K562 (cell line): ENCODE results near the gene MICOS13. TPM values are rescaled to one million over a fixed set of nuclear protein-coding genes. Genes with fewer than 3 reads are reported as not detected.

ENCODE experiments used
- BCLAF1 ChIP-seq, 2 experiments: fragments of 450-650 bp in 1 of 2; IDR thresholded peaks; 2 replicates each; pipeline ENCODE4 v1.6.1; 2011 to 2017; ENCODE audit warnings: low read depth in 2 of 2, antibody characterized with exemption in 1 of 2, borderline replicate concordance in 1 of 2, low read length in 1 of 2, mild to moderate bottlenecking in 1 of 2, mixed read lengths in 1 of 2; ENCODE audit not compliant: control insufficient read depth in 1 of 2
- CC2D1A ChIP-seq: fragments of 450-650 bp; IDR thresholded peaks from 2 replicates; pipeline ENCODE4 v1.6.1; 2017; ENCODE audit warnings: mild to moderate bottlenecking
- E2F5 ChIP-seq: sonication (generic); formaldehyde crosslinking; IDR thresholded peaks from 2 replicates; pipeline ENCODE4 v1.8.0; 2022; ENCODE audit warnings: mild to moderate bottlenecking, missing genetic modification reagents
- FOXO4 ChIP-seq: fragments of 450-650 bp; formaldehyde crosslinking; IDR thresholded peaks from 2 replicates; pipeline ENCODE4 v1.4.0; 2020; ENCODE audit warnings: mild to moderate bottlenecking, moderate library complexity
- GTF2F1 ChIP-seq: IDR thresholded peaks from 2 replicates; pipeline ENCODE4 v1.6.1; 2011; ENCODE audit warnings: low read depth, low read length, improper control_type of control experiment
- GTF3C2 ChIP-seq: IDR thresholded peaks from 3 replicates; pipeline ENCODE4 v1.6.1; 2011; ENCODE audit warnings: borderline replicate concordance, mild to moderate bottlenecking, moderate library complexity; ENCODE audit not compliant: insufficient read length; ENCODE audit errors: extremely low read depth
- JUNB ChIP-seq: fragments of 450-650 bp; formaldehyde crosslinking; conservative IDR thresholded peaks from 2 replicates; pipeline ENCODE4 v1.4.0; 2020; ENCODE audit warnings: mild to moderate bottlenecking
- MED1 ChIP-seq: sonication (generic); formaldehyde crosslinking; IDR thresholded peaks from 2 replicates; pipeline ENCODE4 v1.8.1; 2023; ENCODE audit warnings: missing genetic modification reagents, borderline replicate concordance
- RERE ChIP-seq: sonication (generic); formaldehyde crosslinking; IDR thresholded peaks from 2 replicates; pipeline ENCODE4 v1.8.0; 2023; ENCODE audit warnings: missing genetic modification reagents, mild to moderate bottlenecking, borderline replicate concordance
- WHSC1 ChIP-seq: IDR thresholded peaks from one replicate; pipeline ENCODE4 v1.6.1; 2012; ENCODE audit warnings: low read length, control low read depth, inconsistent platforms
- ZNF347 ChIP-seq: fragments of 450-650 bp; formaldehyde crosslinking; IDR thresholded peaks from 2 replicates; pipeline ENCODE4 v1.4.0; 2020; ENCODE audit warnings: low read depth, mild to moderate bottlenecking, moderate library complexity
- polyA plus RNA-seq, 8 experiments: library from polyadenylated mRNA; depleted of rRNA in 4 of 8; stranded (reverse) in 5 of 8; unstranded in 3 of 8; fragments of >200 nt; fragmentation: Nextera tagmentation in 2 of 8; fragmentation: Illumina TruSeq in 1 of 8; extraction: Ambion mirVana in 2 of 8; extraction: Trizol in 1 of 8; gene quantifications; 2 replicates each; pipeline versions ENCODE4 v1.2.1 to v1.2.3, GENCODE V29; 2011 to 2014; ENCODE audit warnings: inconsistent platforms in 1 of 8, missing spikeins in 1 of 8
- total RNA-seq, 7 experiments: library from RNA; depleted of rRNA in 6 of 7; stranded (reverse); fragments of >200 nt in 6 of 7; fragmentation: Illumina TruSeq in 2 of 7; extraction: Trizol in 2 of 7; gene quantifications; 2 replicates each; pipeline versions ENCODE4 v1.2.1 to v1.2.3, GENCODE V29; 2011 to 2021; ENCODE audit warnings: low replicate concordance in 1 of 7

MICOS13 gene
- total and polyA plus RNA-seq, 9 of the 15 experiments (the other 6 are each of a cell fraction or from before 2014, with no cell fraction given) = 15.5 to 220 (median 49.4) TPM

- TF ChIP-seq CC2D1A (no peak), WHSC1 (no peak), MED1 (no peak), JUNB (no peak; the same call in 1 of the 2 replicates), E2F5 (CRISPR knock-in tag) (peak; percentile 23; the same call in 1 of the 2 replicates), GTF2F1 (no peak), FOXO4 (CRISPR knock-in tag) (0 out of 2 replicates have a peak, but pooled peaks have one; percentile 11), BCLAF1 (IDR thresholded peaks at IDR 0.05; ENCODE audit: borderline replicate concordance in 1 of 2, control insufficient read depth in 1 of 2, low read depth in 2 of 2, low read length in 1 of 2) (no peak), RERE (CRISPR knock-in tag) (no peak), GTF3C2 (no peak), ZNF347 (CRISPR knock-in tag) (no peak)
Observed at GRCh38 chr19:5690955-5691821, 10.9 kb upstream of the MICOS13 start (continued).
